Astrocyte (in vitro differentiated cells and primary cell): ENCODE measurements around the gene KIF26B. TPM values are rescaled to one million over a fixed set of nuclear protein-coding genes. Genes with fewer than 3 reads are reported as not detected.

Experiments
- DNase-seq: peaks from one replicate; pipeline ENCODE4 v3.0.0-alpha.2; 2010; ENCODE audit warnings: low read depth
- FAIRE-seq: peaks from 2 replicates; lab custom pipeline; 2011; peaks lifted over from hg19 to GRCh38; lab: Jason Lieb, UNC
- H2AFZ ChIP-seq: 2 replicates; pipeline ENCODE4 v1.6.0; 2012; ENCODE audit warnings: low read depth, low read length, inconsistent platforms
- H3K27ac ChIP-seq: 2 replicates; pipeline ENCODE4 v1.5.1; 2011; ENCODE audit warnings: low read depth, low read length, inconsistent platforms
- H3K27me3 ChIP-seq: 2 replicates; pipeline ENCODE4 v1.6.0; 2011; ENCODE audit warnings: low read length, inconsistent platforms; ENCODE audit not compliant: insufficient read depth
- H3K36me3 ChIP-seq: 2 replicates; pipeline ENCODE4 v1.5.1; 2011; ENCODE audit warnings: low read length, inconsistent platforms; ENCODE audit not compliant: insufficient read depth
- H3K4me1 ChIP-seq: 2 replicates; pipeline ENCODE4 v1.5.1; 2011; ENCODE audit warnings: low read length, inconsistent platforms; ENCODE audit not compliant: insufficient read depth
- H3K4me2 ChIP-seq: 2 replicates; pipeline ENCODE4 v1.6.0; 2012; ENCODE audit warnings: low read length, inconsistent platforms
- H3K4me3 ChIP-seq: 2 replicates; pipeline ENCODE4 v1.5.1; 2011; ENCODE audit warnings: low read depth, mild to moderate bottlenecking, low read length, inconsistent platforms; ENCODE audit not compliant: insufficient read depth
- H3K79me2 ChIP-seq: 2 replicates; pipeline ENCODE4 v1.6.0; 2012; ENCODE audit warnings: mild to moderate bottlenecking, low read length, inconsistent platforms; ENCODE audit not compliant: insufficient read depth
- H3K9ac ChIP-seq: 2 replicates; pipeline ENCODE4 v1.6.0; 2012; ENCODE audit warnings: mild to moderate bottlenecking, low read length, inconsistent platforms
- H3K9me3 ChIP-seq: 2 replicates; pipeline ENCODE4 v1.5.1; 2012; ENCODE audit warnings: low read depth, mild to moderate bottlenecking, low read length, inconsistent platforms; ENCODE audit not compliant: insufficient read depth
- H4K20me1 ChIP-seq: 2 replicates; pipeline ENCODE4 v1.6.0; 2012; ENCODE audit warnings: low read length, inconsistent platforms; ENCODE audit not compliant: insufficient read depth
- H3K27ac Mint-ChIP-seq: one replicate; pipeline ENCODE4 v1.8.0; 2021; ENCODE audit warnings: mild to moderate bottlenecking, mixed read lengths; ENCODE audit not compliant: unreplicated experiment
- H3K27me3 Mint-ChIP-seq: one replicate; pipeline ENCODE4 v1.8.0; 2021; ENCODE audit warnings: low read depth, mixed read lengths; ENCODE audit not compliant: unreplicated experiment
- H3K36me3 Mint-ChIP-seq: one replicate; pipeline ENCODE4 v1.8.0; 2021; ENCODE audit warnings: low read depth, mixed read lengths; ENCODE audit not compliant: unreplicated experiment
- H3K4me1 Mint-ChIP-seq: one replicate; pipeline ENCODE4 v1.8.0; 2021; ENCODE audit warnings: low read depth, mixed read lengths; ENCODE audit not compliant: unreplicated experiment
- H3K4me3 Mint-ChIP-seq: one replicate; pipeline ENCODE4 v1.8.0; 2021; ENCODE audit warnings: mild to moderate bottlenecking, moderate library complexity, mixed read lengths; ENCODE audit not compliant: unreplicated experiment
- H3K9me3 Mint-ChIP-seq: one replicate; pipeline ENCODE4 v1.8.0; 2021; ENCODE audit warnings: mild to moderate bottlenecking, mixed read lengths; ENCODE audit not compliant: unreplicated experiment
- CTCF ChIP-seq: IDR thresholded peaks from 2 replicates; pipeline ENCODE4 v1.5.1; 2011; ENCODE audit warnings: low read depth, mild to moderate bottlenecking, inconsistent platforms, low read length, moderate library complexity; ENCODE audit not compliant: insufficient read depth
- EZH2 ChIP-seq: IDR thresholded peaks from 2 replicates; pipeline ENCODE4 v1.6.1; 2012; ENCODE audit warnings: mild to moderate bottlenecking, low read length, inconsistent platforms; ENCODE audit not compliant: insufficient read depth
- total RNA-seq: library from RNA; stranded (reverse); gene quantifications from 2 replicates; pipeline ENCODE4 v1.2.1, GENCODE V29; 2021

KIF26B gene
- total RNA-seq, 1 donor from 2014 or later, result 6.8 TPM

GRCh38 chr1:245270063-245270462 lies 115.3 kb downstream of the KIF26B start:
- no peak overlapping the region for H3K27ac ChIP-seq
- H3K9ac ChIP-seq, result no peak overlapping the region

DNA sequence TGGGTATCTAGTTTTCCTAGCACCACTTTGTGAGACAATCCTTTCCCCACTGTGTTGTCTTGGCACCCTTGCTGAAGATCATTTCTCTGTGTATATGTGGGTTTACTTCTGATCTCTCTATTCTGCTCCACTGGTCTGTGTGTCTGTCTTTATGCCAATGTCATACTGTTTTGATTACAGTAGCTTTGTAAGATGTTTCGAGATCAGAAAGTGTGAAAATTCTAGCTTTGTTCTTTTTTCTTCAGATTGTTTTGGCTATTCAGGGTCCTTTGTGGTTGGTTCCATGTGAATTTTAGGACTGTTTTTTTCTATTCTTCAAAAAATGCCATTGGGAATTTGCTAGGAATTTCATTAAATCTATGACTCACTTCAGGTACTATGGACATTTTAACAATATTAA lies 116.2 kb downstream of the KIF26B start:
- H3K36me3 Mint-ChIP-seq, result peaks cover 3% of the 10 kb centered on the region
- no peak overlapping the region for H3K27ac Mint-ChIP-seq
- no peak overlapping the region for H3K4me2 ChIP-seq
- peaks cover 3% of the 10 kb centered on the region for H3K27me3 Mint-ChIP-seq
- H3K4me3 ChIP-seq, result no peak overlapping the region
- H3K79me2 ChIP-seq, result no peaks in the 10 kb centered on the region
- FAIRE-seq (no peak), DNase-seq (no peak)
- no peaks in the 10 kb centered on the region for H3K36me3 ChIP-seq
- no peaks in the 10 kb centered on the region for H3K4me1 ChIP-seq
- H3K4me1 Mint-ChIP-seq, result peaks cover 6% of the 10 kb centered on the region
- peaks cover 5% of the 10 kb centered on the region for H3K9me3 Mint-ChIP-seq
- H3K4me3 Mint-ChIP-seq, result no peak overlapping the region
- TF ChIP-seq CTCF, result no peak
- TF ChIP-seq EZH2, result no peak
- H4K20me1 ChIP-seq, result peaks cover 10% of the 10 kb centered on the region
- no peak overlapping the region for H3K9ac ChIP-seq
- H3K27ac ChIP-seq, result no peak overlapping the region
- no peak overlapping the region for H2AFZ ChIP-seq
- no peaks in the 10 kb centered on the region for H3K27me3 ChIP-seq
- no peaks in the 10 kb centered on the region for H3K9me3 ChIP-seq

More at GRCh38 chr1:245270063-245270462, 115.3 kb downstream of the KIF26B start:
- H3K4me3 Mint-ChIP-seq, result no peak overlapping the region
- H4K20me1 ChIP-seq, result peaks cover 5% of the 10 kb centered on the region
- FAIRE-seq (no peak), DNase-seq (no peak)
- no peaks in the 10 kb centered on the region for H3K36me3 ChIP-seq
- peaks cover 5% of the 10 kb centered on the region for H3K9me3 Mint-ChIP-seq
- no peaks in the 10 kb centered on the region for H3K27me3 ChIP-seq
- no peaks in the 10 kb centered on the region for H3K9me3 ChIP-seq
- peaks cover 6% of the 10 kb centered on the region for H3K4me1 Mint-ChIP-seq
- no peaks in the 10 kb centered on the region for H3K79me2 ChIP-seq
- H3K36me3 Mint-ChIP-seq, result peaks cover 3% of the 10 kb centered on the region
- H3K4me2 ChIP-seq, result no peak overlapping the region
- H2AFZ ChIP-seq, result no peak overlapping the region
- H3K27ac Mint-ChIP-seq, result no peak overlapping the region
- H3K4me1 ChIP-seq, result no peaks in the 10 kb centered on the region
- H3K27me3 Mint-ChIP-seq, result peaks cover 3% of the 10 kb centered on the region
- H3K4me3 ChIP-seq, result no peak overlapping the region
- TF ChIP-seq EZH2 (no peak), CTCF (no peak)

DNA sequence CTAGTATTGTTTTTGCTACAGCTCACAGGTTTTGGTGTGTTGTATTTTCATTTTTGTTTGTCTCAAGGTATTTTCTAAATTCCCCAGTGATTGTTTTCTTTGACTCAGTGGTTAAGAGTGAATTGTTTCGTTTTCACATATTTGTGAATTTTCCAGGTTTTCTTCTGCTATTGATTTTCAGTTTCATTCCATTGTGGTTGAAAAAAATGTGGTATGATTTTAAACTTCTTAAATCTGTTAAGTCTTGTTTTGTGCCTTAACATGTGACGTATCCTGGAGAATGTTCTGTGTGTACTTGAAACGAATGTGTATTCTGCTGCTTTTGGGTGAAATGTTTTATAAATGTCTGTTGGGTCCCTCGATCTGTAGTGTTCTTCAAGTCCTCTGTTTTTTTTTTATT lies 117.9 kb downstream of the KIF26B start:
- H3K27me3 ChIP-seq, result no peaks in the 10 kb centered on the region
- Mint-ChIP-seq H3K9me3 (peaks cover 5% of the 10 kb centered on the region), H3K4me3 (no peak overlapping the region), H3K4me1 (no peaks in the 10 kb centered on the region), H3K27ac (no peak overlapping the region), H3K36me3 (peaks cover 5% of the 10 kb centered on the region), H3K27me3 (peaks cover 5% of the 10 kb centered on the region)
- no peak for DNase-seq
- no peak overlapping the region for H2AFZ ChIP-seq
- no peaks in the 10 kb centered on the region for H3K79me2 ChIP-seq
- TF ChIP-seq EZH2, result no peak
- no peak for TF ChIP-seq CTCF
- H3K4me1 ChIP-seq, result no peaks in the 10 kb centered on the region
- H4K20me1 ChIP-seq, result peaks cover 25% of the 10 kb centered on the region
- no peak for FAIRE-seq
- H3K4me3 ChIP-seq, result no peak overlapping the region
- H3K4me2 ChIP-seq, result no peak overlapping the region
- H3K9ac ChIP-seq, result no peak overlapping the region
- H3K27ac ChIP-seq, result no peak overlapping the region
- H3K36me3 ChIP-seq, result no peaks in the 10 kb centered on the region
- no peaks in the 10 kb centered on the region for H3K9me3 ChIP-seq
